Stomach (tissue), 9 donors: ENCODE measurements around the gene UBE2I. TPM values are rescaled to one million over a fixed set of nuclear protein-coding genes. Genes with fewer than 3 reads are reported as not detected.

Experiments
- DNase-seq, 2 donors: peaks; one replicate each; pipeline versions ENCODE4 v3.0.0 to v3.0.0-alpha.2; 2013 to 2019
- H3K27ac ChIP-seq, 5 donors: fragments of 200-600 bp in 4 of 5; sonication (generic) in 4 of 5; one replicate each; pipeline ENCODE4 v1.5.1; 2013 to 2019; ENCODE audit warnings: mild to moderate bottlenecking in 1 of 5, moderate library complexity in 1 of 5
- H3K27me3 ChIP-seq, 3 donors: fragments of 200-600 bp; sonication (generic); one replicate each; pipeline ENCODE4 v1.5.1; 2017 to 2019; ENCODE audit warnings: mixed run types in 1 of 3
- H3K36me3 ChIP-seq, 4 donors: fragments of 200-600 bp; sonication (generic); 1 replicate in 3 of 4; 2 replicates in 1 of 4; pipeline ENCODE4 v1.5.1; 2016 to 2019
- H3K4me1 ChIP-seq, 4 donors: fragments of 200-600 bp; sonication (generic); one replicate each; pipeline ENCODE4 v1.5.1; 2016 to 2019
- H3K4me3 ChIP-seq, 4 donors: fragments of 200-600 bp; sonication (generic) in 3 of 4; one replicate each; pipeline ENCODE4 v1.5.1; 2016 to 2019; ENCODE audit warnings: mild to moderate bottlenecking in 1 of 4
- H3K9me3 ChIP-seq, 4 donors: fragments of 200-600 bp; sonication (generic); one replicate each; pipeline ENCODE4 v1.5.1; 2016 to 2019
- CTCF ChIP-seq, 7 experiments: fragments of 450-650 bp in 4 of 7; fragments of 200-600 bp in 3 of 7; sonication (generic) in 3 of 7; IDR thresholded peaks; one replicate each; pipeline ENCODE4 v1.5.1; 2016 to 2019; ENCODE audit warnings: antibody characterized with exemption in 7 of 7, control low read depth in 2 of 7, mild to moderate bottlenecking in 1 of 7
- EP300 ChIP-seq: sonication (generic); formaldehyde crosslinking; IDR thresholded peaks from one replicate; pipeline ENCODE4 v1.6.1; 2017; ENCODE audit warnings: antibody characterized with exemption
- POLR2A ChIP-seq, 4 donors: fragments of 450-650 bp; IDR thresholded peaks; one replicate each; pipeline ENCODE4 v1.6.1; 2016; ENCODE audit warnings: antibody characterized with exemption in 4 of 4, control low read depth in 2 of 4, mild to moderate bottlenecking in 1 of 4, moderate library complexity in 1 of 4
- POLR2AphosphoS5 ChIP-seq, 3 donors: sonication (generic); formaldehyde crosslinking; IDR thresholded peaks; one replicate each; pipeline ENCODE4 v1.6.1; 2016; ENCODE audit warnings: antibody characterized with exemption in 3 of 3
- WGBS, 5 donors: extraction: QIAGEN DNeasy Blood & Tissue Kit in 3 of 5; methylation state at CpG; one replicate each; pipeline versions ENCODE4 v1.1.5 to v1.1.7; 2013 to 2018; 5-methylcytosine and 5-hydroxymethylcytosine counted together
- intact Hi-C: fragments of 100-400 bp; cut with DNase I; formaldehyde crosslinking; loops from one replicate; pipeline ENCODE4 v1.15.1; 2023; ENCODE audit warnings: low total_unique reads
- polyA plus RNA-seq, 3 donors: library from polyadenylated mRNA; stranded (reverse); fragments of 200-250 nt; gene quantifications; one replicate each; pipeline ENCODE4 v1.2.3, GENCODE V29; 2013
- total RNA-seq, 5 donors: library from RNA; depleted of rRNA; stranded (reverse); fragments of >200 nt; gene quantifications; one replicate each; pipeline versions ENCODE4 v1.1.0 to v1.2.3, GENCODE V29; 2014 to 2016
- donor health status: healthy with polysubstance abuse.
- donor health status: Bipolar disorder and iron deficiency.
- donor health status: healthy.

Gene UBE2I
- total and polyA plus RNA-seq, 8 donors, result 42.0 to 71.0 (median 46.7) TPM

DNA sequence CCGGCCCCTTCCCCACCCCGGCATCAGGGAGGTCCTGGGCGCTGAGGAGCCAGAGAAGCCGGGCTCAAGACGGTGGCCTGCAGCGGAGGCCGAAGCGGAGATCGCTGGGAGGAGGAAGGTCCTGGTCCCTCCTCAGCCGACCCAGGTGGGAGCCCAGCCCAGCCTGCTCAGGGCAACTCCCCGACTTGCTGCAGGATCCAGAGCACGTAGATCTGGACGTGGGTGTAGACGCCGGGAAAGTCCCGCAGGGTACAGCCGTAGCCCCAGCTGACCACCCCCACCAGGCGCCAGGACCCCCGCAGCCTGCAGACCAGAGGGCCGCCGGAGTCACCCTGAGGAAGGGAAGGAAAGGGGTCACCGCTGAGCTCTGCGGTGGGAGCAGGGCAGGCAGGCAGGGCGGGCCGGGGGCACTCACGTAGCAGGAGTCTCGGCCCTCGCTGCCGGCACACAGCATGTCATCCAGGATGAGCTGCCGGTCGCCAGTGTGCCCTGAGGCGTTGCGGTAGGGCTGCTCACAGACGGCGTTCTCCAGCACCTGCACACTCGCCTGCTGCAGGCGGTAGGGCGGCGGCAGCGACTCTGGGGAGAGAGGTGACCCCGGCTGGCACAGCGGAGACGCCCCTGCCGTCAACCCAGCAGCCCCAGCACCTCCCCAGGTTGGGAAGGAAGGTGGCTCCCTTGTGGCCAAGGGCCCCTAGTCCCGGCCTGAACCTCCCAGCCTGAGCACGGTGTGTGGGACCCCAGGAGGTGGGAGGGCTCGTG is 48.1 kb upstream of the UBE2I start:
- Histone ChIP-seq H3K9me3 (no peaks in the 10 kb centered on the region), H3K4me1 (peaks cover 4 to 9% (median 7%) of the 10 kb centered on the region in 4 donors), H3K4me3 (no peak overlapping the region), H3K27ac (no peak overlapping the region), H3K27me3 (peaks cover 7 to 79% (median 63%) of the 10 kb centered on the region in 3 donors), H3K36me3 (no peaks in the 10 kb centered on the region)
- peak in 1 of 2 donors; percentile 52 for DNase-seq
- WGBS, 5 donors, result 11 to 21% (median 14%) methylated on average over 23 to 47 of the region's 47 CpGs
- TF ChIP-seq EP300, result no peak
- intact Hi-C loops, result no loop called here

- H3K36me3 ChIP-seq, result no peaks in the 10 kb centered on the region
- no peak for DNase-seq
- no peaks in the 10 kb centered on the region for H3K9me3 ChIP-seq
- WGBS, 5 donors, result 82 to 90% (median 87%) methylated on average over 19 to 32 of the region's 32 CpGs
- H3K4me3 ChIP-seq, result no peak overlapping the region
- peaks cover 4 to 9% (median 7%) of the 10 kb centered on the region in 4 donors for H3K4me1 ChIP-seq
- intact Hi-C loops, result no loop called here
- H3K27me3 ChIP-seq, result peaks cover 7 to 75% (median 63%) of the 10 kb centered on the region in 3 donors
- TF ChIP-seq POLR2AphosphoS5 (IDR thresholded peaks at IDR 0.05), result no peak
- no peak for TF ChIP-seq POLR2A (IDR thresholded peaks at IDR 0.05)
- TF ChIP-seq EP300, result no peak
- no peak for TF ChIP-seq CTCF (IDR thresholded peaks at IDR 0.05)
- no peak overlapping the region for H3K27ac ChIP-seq
Measured at GRCh38 chr16:1262210-1262845, 47.1 kb upstream of the UBE2I start.

- TF ChIP-seq EP300 (no peak), POLR2AphosphoS5 (IDR thresholded peaks at IDR 0.05) (no peak), CTCF (IDR thresholded peaks at IDR 0.05) (no peak), POLR2A (IDR thresholded peaks at IDR 0.05) (no peak)
- H3K36me3 ChIP-seq, result no peaks in the 10 kb centered on the region
- no peak for DNase-seq
- no peak overlapping the region for H3K4me3 ChIP-seq
- intact Hi-C loops, result no loop called here
- 69 to 85% (median 80%) methylated on average over 1 to 9 of the region's 9 CpGs for WGBS, 5 donors
- no peaks in the 10 kb centered on the region for H3K9me3 ChIP-seq
- H3K27ac ChIP-seq, result no peak overlapping the region
- H3K27me3 ChIP-seq, result peaks cover 7 to 69% (median 58%) of the 10 kb centered on the region in 3 donors
- peaks cover 4 to 9% (median 7%) of the 10 kb centered on the region in 4 donors for H3K4me1 ChIP-seq
Measured at GRCh38 chr16:1262846-1263221, 46.6 kb upstream of the UBE2I start.

DNA sequence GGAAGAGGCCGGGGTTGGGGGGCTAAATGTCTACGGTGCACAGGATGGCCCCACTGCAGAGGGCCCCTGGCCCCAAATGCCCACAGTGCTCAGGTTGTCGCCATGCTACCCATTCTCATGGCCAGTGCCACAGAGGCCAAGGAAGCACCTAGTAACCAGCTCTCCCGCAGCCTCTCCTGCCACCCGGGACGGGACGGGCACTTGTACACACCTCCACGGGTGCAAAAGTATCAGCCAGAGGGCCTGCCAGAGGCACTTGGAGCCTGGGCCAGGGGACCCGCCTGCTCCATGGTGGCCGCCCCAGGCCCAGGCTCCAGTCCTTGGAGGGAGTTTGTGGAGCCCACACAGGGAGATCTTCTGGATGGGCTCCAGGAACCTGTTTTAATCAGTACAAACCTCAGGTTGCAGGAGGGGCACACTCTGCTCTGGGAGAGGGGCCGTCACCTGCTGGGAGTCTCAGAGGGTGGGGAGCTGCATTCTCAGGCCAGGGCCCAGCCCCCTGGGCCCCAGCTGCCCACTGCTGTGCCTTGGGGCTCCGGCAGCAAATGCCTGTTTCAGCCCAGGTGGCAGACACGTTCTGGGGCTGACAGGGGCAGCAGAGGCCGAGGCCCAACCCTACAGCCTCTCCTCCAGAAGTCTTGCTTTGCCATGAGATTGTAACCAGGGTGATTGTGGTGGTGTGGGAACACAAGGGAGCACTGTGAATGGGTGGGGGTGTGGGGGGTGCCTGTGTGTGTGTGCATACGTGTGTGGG is 45.7 kb upstream of the UBE2I start:
- Histone ChIP-seq H3K4me3 (no peak overlapping the region), H3K27ac (no peak overlapping the region), H3K4me1 (peaks cover 4 to 8% (median 7%) of the 10 kb centered on the region in 4 donors), H3K36me3 (no peaks in the 10 kb centered on the region), H3K9me3 (no peaks in the 10 kb centered on the region), H3K27me3 (peaks cover 7 to 60% (median 52%) of the 10 kb centered on the region in 3 donors)
- intact Hi-C loops, result no loop called here
- DNase-seq, result peak in 1 of 2 donors; percentile 71
- WGBS, 5 donors, result 47 to 61% (median 60%) methylated on average over 8 to 15 of the region's 15 CpGs
- TF ChIP-seq POLR2A (IDR thresholded peaks at IDR 0.05) (no peak), POLR2AphosphoS5 (IDR thresholded peaks at IDR 0.05) (no peak), EP300 (no peak), CTCF (IDR thresholded peaks at IDR 0.05) (no peak)
